HepG2 (cell line): ENCODE data around the gene SCAF4. TPM values are rescaled to one million over a fixed set of nuclear protein-coding genes. Genes with fewer than 3 reads are reported as not detected.

Source experiments
- ATAC-seq: fragments of 200-7000 bp; cut with Tn5 transposase; 3 replicates; pipeline ENCODE4 v1.9.1; 2020; ENCODE audit warnings: mild to moderate bottlenecking, moderate library complexity
- BruUV-seq: library from RNA; stranded (reverse); fragments of 400-500 nt; replicated peaks from 2 replicates; lab custom pipeline; 2021; lab: Mats Ljungman, UMichigan
- CTCF ChIA-PET: fragments of 300-600 bp; formaldehyde crosslinking; extraction: SDS; loops from one replicate; lab custom pipeline; 2021; ENCODE audit warnings: low total read pairs, inconsistent platforms, low intra/inter-chr PET ratio; lab: Yijun Ruan, JAX
- POLR2A ChIA-PET: fragments of 350-600 bp; sonication (Branson Sonifier 250); formaldehyde crosslinking; loops from one replicate; lab custom pipeline; 2020; ENCODE audit warnings: antibody characterized with exemption, inconsistent platforms; lab: Yijun Ruan, JAX
- DNase-seq: peaks from one replicate; pipeline ENCODE4 v3.0.0-alpha.2; 2015; ENCODE audit warnings: low spot score
- FAIRE-seq: peaks from 3 replicates; lab custom pipeline; 2011; peaks lifted over from hg19 to GRCh38; lab: Jason Lieb, UNC
- H2AFZ ChIP-seq: one replicate; pipeline ENCODE4 v1.6.1; 2011; ENCODE audit warnings: low read length, inconsistent platforms
- H3K27ac ChIP-seq: fragments of 300-600 bp; 3 replicates; pipeline ENCODE4 v1.8.0; 2011; ENCODE audit warnings: mixed run types, mild to moderate bottlenecking, mixed read lengths, low read length, inconsistent platforms; ENCODE audit not compliant: insufficient read depth; ENCODE audit errors: extremely low read length
- H3K27me3 ChIP-seq, 2 experiments: fragments of 200-600 bp in 1 of 2; 2 replicates in 1 of 2; 3 replicates in 1 of 2; pipeline versions ENCODE4 v1.6.0 to v1.8.0; 2011; ENCODE audit warnings: low read length in 2 of 2, mild to moderate bottlenecking in 2 of 2, moderate library complexity in 2 of 2, inconsistent platforms in 1 of 2; ENCODE audit not compliant: insufficient read depth in 2 of 2, control insufficient read depth in 1 of 2
- H3K36me3 ChIP-seq, 2 experiments: fragments of 200-600 bp in 1 of 2; replicated peaks in 1 of 2; 2 replicates in 1 of 2; 3 replicates in 1 of 2; pipeline versions ENCODE4 v1.5.1 to v1.8.0; 2011; ENCODE audit warnings: low read length in 2 of 2, inconsistent platforms in 1 of 2; ENCODE audit not compliant: insufficient read depth in 2 of 2, control insufficient read depth in 1 of 2
- H3K4me1 ChIP-seq: 2 replicates; pipeline ENCODE4 v1.5.1; 2012; ENCODE audit warnings: low read length, inconsistent platforms; ENCODE audit not compliant: insufficient read depth
- H3K4me2 ChIP-seq: 2 replicates; pipeline ENCODE4 v1.6.0; 2011; ENCODE audit warnings: low read depth, low read length, inconsistent platforms
- H3K4me3 ChIP-seq, 3 experiments: fragments of 200-600 bp in 1 of 3; sonication (generic), shearing (Covaris generic) in 1 of 3; replicated peaks in 1 of 3; 2 replicates each; pipeline ENCODE4 v1.5.1; 2011 to 2016; ENCODE audit warnings: low read length in 3 of 3, inconsistent platforms in 2 of 3, low read depth in 2 of 3, mild to moderate bottlenecking in 2 of 3, control low read depth in 1 of 3, mixed read lengths in 1 of 3; ENCODE audit not compliant: insufficient read depth in 1 of 3
- H3K79me2 ChIP-seq: one replicate; pipeline ENCODE4 v1.6.1; 2011; ENCODE audit warnings: low read length, inconsistent platforms; ENCODE audit not compliant: insufficient read depth
- H3K9ac ChIP-seq: 2 replicates; pipeline ENCODE4 v1.6.0; 2011; ENCODE audit warnings: mild to moderate bottlenecking, low read depth, low read length, inconsistent platforms; ENCODE audit not compliant: insufficient read depth
- H3K9me3 ChIP-seq: 2 replicates; pipeline ENCODE4 v1.5.1; 2012; ENCODE audit warnings: mild to moderate bottlenecking, low read length
- H4K20me1 ChIP-seq: 2 replicates; pipeline ENCODE4 v1.6.0; 2011; ENCODE audit warnings: inconsistent platforms, mild to moderate bottlenecking, low read length, moderate library complexity; ENCODE audit not compliant: insufficient read depth
- FIP1L1 ChIP-seq: fragments of 200-400 bp; formaldehyde crosslinking; IDR thresholded peaks from 2 replicates; pipeline ENCODE4 v1.6.1; 2018; ENCODE audit warnings: low read depth, mild to moderate bottlenecking, low read length, moderate library complexity, borderline replicate concordance; ENCODE audit not compliant: insufficient read depth
- GABPA ChIP-seq, 2 experiments: IDR thresholded peaks; 2 replicates each; pipeline ENCODE4 v1.6.1; 2011 to 2016; ENCODE audit warnings: low read depth in 2 of 2, low read length in 1 of 2, missing biosample characterization in 1 of 2, missing genetic modification characterization in 1 of 2
- HDAC2 ChIP-seq: sonication (generic); formaldehyde crosslinking; IDR thresholded peaks from 2 replicates; pipeline ENCODE4 v1.4.0; 2020; ENCODE audit warnings: missing genetic modification reagents
- HOXA7 ChIP-seq: sonication (generic); formaldehyde crosslinking; IDR thresholded peaks from 2 replicates; pipeline ENCODE4 v1.8.1; 2022; ENCODE audit warnings: mild to moderate bottlenecking, missing genetic modification reagents, moderate library complexity
- KLF11 ChIP-seq: IDR thresholded peaks from 2 replicates; pipeline ENCODE4 v1.6.1; 2016; ENCODE audit warnings: missing compliant biosample characterization
- MEIS1 ChIP-seq: sonication (generic); formaldehyde crosslinking; IDR thresholded peaks from 2 replicates; pipeline ENCODE4 v1.9.0; 2021; ENCODE audit warnings: mild to moderate bottlenecking, missing genetic modification reagents, moderate library complexity, borderline replicate concordance
- NR3C1 ChIP-seq: sonication (generic); formaldehyde crosslinking; IDR thresholded peaks from 2 replicates; pipeline ENCODE4 v1.4.0; 2020; ENCODE audit warnings: missing genetic modification reagents
- SATB2 ChIP-seq: sonication (generic); formaldehyde crosslinking; IDR thresholded peaks from 2 replicates; pipeline ENCODE4 v1.5.0; 2020; ENCODE audit warnings: missing genetic modification reagents
- TCF7 ChIP-seq: sonication (generic); IDR thresholded peaks from 2 replicates; pipeline ENCODE4 v1.6.1; 2016; ENCODE audit warnings: antibody characterized with exemption, low read depth
- YY1 ChIP-seq: IDR thresholded peaks from 2 replicates; pipeline ENCODE4 v1.6.1; 2011; ENCODE audit warnings: low read length, low read depth, moderate library complexity, mild to moderate bottlenecking; ENCODE audit not compliant: insufficient read depth, insufficient replicate concordance
- ZFAT ChIP-seq: sonication (generic); formaldehyde crosslinking; conservative IDR thresholded peaks from 2 replicates; pipeline ENCODE4 v1.8.1; 2023; ENCODE audit warnings: missing genetic modification reagents, inconsistent platforms
- ZNF496 ChIP-seq: sonication (generic); formaldehyde crosslinking; IDR thresholded peaks from 2 replicates; pipeline ENCODE4 v1.8.1; 2023; ENCODE audit warnings: mild to moderate bottlenecking, moderate library complexity, missing genetic modification reagents; ENCODE audit not compliant: insufficient replicate concordance
- ZNF678 ChIP-seq: sonication (generic); formaldehyde crosslinking; IDR thresholded peaks from 2 replicates; pipeline ENCODE4 v1.4.0; 2020; ENCODE audit warnings: mild to moderate bottlenecking, missing genetic modification reagents
- ZNF773 ChIP-seq: sonication (generic); formaldehyde crosslinking; IDR thresholded peaks from 2 replicates; pipeline ENCODE4 v1.4.0; 2020; ENCODE audit warnings: missing genetic modification reagents, borderline replicate concordance
- ZSCAN9 ChIP-seq: IDR thresholded peaks from 2 replicates; pipeline ENCODE4 v1.6.1; 2016; ENCODE audit warnings: borderline replicate concordance
- WGBS: methylation state at CpG from one replicate; pipeline ENCODE4 v1.1.6; 2017; ENCODE audit warnings: low lambda C conversion rate; 5-methylcytosine and 5-hydroxymethylcytosine counted together
- in situ Hi-C: cut with HindIII; loops from 2 replicates; pipeline ENCODE4 v1.10.0; 2017; ENCODE audit warnings: low pct_unique_long_range_greater_than_20kb; ENCODE audit not compliant: extremely low pct_ligation_motif_present
- intact Hi-C: fragments of 100-400 bp; cut with micrococcal nuclease; formaldehyde crosslinking; loops from one replicate; pipeline ENCODE4 v1.10.0; 2022; ENCODE audit not compliant: unreplicated experiment
- polyA plus RNA-seq, 8 experiments: library from polyadenylated mRNA; depleted of rRNA in 3 of 8; stranded (reverse) in 7 of 8; unstranded in 1 of 8; fragments of >200 nt; fragmentation: Illumina TruSeq in 4 of 8; extraction: Trizol in 4 of 8; gene quantifications; 2 replicates each; pipeline versions ENCODE4 v1.2.1 to v1.2.3, GENCODE V29; 2011 to 2016; ENCODE audit warnings: low read depth in 4 of 8, missing spikeins in 1 of 8, mixed read lengths in 1 of 8; ENCODE audit not compliant: insufficient read depth in 1 of 8
- total RNA-seq, 5 experiments: library from RNA; depleted of rRNA; stranded (reverse); fragments of >200 nt; fragmentation: Illumina TruSeq; extraction: Trizol; gene quantifications; 2 replicates each; pipeline ENCODE4 v1.2.3, GENCODE V29; 2016; ENCODE audit warnings: low read depth in 1 of 5

SCAF4 gene
- total and polyA plus RNA-seq, 2 of the 13 experiments (the other 11 are each of a cell fraction or from before 2014, with no cell fraction given), result 9.1 to 11.5 TPM

DNA sequence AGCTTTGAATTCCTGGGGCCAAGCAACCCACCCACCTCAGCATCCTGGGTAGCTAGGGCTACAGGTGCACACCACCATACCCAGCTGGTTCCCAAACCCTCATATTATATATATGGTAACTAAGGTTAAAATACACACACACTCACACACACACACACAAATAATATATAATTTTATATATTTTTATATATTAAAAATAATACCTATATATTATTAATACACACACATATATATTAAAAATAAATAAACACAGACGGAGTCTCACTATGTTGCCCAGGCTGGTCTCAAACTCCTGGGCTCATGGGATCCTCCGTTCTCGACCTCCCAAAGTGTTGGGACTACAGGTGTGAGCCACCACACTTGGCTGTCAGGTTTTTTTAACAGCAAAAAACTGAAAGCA, 31.9 kb downstream of the SCAF4 start:
- peaks cover 8% of the 10 kb centered on the region; the same call in 1 of the 2 replicates for H4K20me1 ChIP-seq
- no peak overlapping the region for H3K27ac ChIP-seq
- H2AFZ ChIP-seq, result no peak overlapping the region
- CTCF ChIA-PET, result no interaction called here
- H3K36me3 ChIP-seq, result peaks cover 18 to 87% of the 10 kb centered on the region in 2 experiments
- no peaks in the 10 kb centered on the region for H3K4me1 ChIP-seq
- TF ChIP-seq ZFAT (CRISPR knock-in tag) (no peak), GABPA (IDR thresholded peaks at IDR 0.05; ENCODE audit: low read depth, low read length) (no peak), GABPA (CRISPR knock-in tag; IDR thresholded peaks at IDR 0.05; ENCODE audit: low read depth) (no peak), YY1 (no peak), ZNF678 (no peak), HDAC2 (CRISPR knock-in tag) (no peak), ZSCAN9 (CRISPR knock-in tag) (no peak), KLF11 (no peak), MEIS1 (no peak), ZNF496 (CRISPR knock-in tag) (no peak), FIP1L1 (no peak), NR3C1 (CRISPR knock-in tag) (no peak), ZNF773 (CRISPR knock-in tag) (no peak), TCF7 (no peak), HOXA7 (CRISPR knock-in tag) (no peak), SATB2 (CRISPR knock-in tag) (no peak)
- H3K9ac ChIP-seq, result no peak overlapping the region
- no peak overlapping the region for H3K4me3 ChIP-seq
- intact Hi-C loops, result no loop called here
- ATAC-seq, result no peak
- no peak overlapping the region for H3K4me2 ChIP-seq
- in situ Hi-C loops, result no loop called here
- peaks cover 26% of the 10 kb centered on the region for H3K79me2 ChIP-seq
- H3K9me3 ChIP-seq, result no peaks in the 10 kb centered on the region
- over 99% methylated on average over 3 of the region's 3 CpGs for WGBS
- H3K27me3 ChIP-seq, result no peaks in the 10 kb centered on the region
- FAIRE-seq, result no peak
- DNase-seq, result no peak
- POLR2A ChIA-PET, result no interaction called here
- BruUV-seq, result no TSS peak
